Measurements from ENCODE around the gene CALHM2.

CALHM2 gene

DNA sequence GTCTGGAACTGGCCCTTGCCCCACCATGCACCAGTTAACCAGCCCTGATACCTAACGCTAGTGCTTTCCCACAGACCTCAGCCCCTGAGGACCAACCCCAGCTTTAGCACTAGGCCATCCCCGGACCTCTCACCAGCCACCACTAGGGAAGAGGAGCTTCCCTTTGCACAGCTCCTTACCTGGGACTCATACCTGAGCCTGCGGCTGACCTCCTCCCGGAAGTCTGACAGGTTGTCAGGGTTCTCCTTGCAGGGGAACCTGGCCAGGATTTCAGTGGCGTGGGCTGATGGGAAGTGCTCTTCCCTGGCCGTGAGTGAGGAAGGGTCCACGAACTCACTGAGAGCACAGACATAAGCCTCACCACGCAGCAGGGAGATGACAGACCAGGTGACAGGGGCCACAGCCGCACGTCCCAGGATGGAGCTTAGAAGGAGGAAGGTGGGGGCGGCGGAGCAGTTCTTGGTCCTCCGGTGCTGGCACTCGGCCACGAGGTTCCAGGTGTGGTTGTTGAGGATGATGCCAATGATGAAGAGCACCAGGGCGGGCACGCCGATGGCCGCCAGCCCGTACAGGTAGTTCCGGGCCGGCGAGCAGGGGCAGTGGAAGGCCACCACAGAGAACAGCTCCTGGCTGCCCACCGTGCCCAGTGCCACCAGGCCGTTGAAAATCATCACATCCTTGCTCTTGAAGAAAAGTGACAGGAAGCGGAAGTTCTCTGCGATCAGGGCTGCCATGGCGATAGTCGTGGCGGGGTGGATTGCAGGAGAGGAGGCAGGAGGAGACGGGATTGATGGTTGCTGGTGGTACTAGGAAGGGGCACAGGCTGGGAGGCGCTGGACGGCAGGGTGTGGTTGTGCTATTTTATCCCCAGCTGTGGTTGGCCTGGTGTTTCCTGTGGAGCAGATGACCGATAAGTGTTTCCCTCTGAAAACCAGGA, 2.7 kb downstream of the CALHM2 start:
- TF ChIP-seq, protein P1, sequence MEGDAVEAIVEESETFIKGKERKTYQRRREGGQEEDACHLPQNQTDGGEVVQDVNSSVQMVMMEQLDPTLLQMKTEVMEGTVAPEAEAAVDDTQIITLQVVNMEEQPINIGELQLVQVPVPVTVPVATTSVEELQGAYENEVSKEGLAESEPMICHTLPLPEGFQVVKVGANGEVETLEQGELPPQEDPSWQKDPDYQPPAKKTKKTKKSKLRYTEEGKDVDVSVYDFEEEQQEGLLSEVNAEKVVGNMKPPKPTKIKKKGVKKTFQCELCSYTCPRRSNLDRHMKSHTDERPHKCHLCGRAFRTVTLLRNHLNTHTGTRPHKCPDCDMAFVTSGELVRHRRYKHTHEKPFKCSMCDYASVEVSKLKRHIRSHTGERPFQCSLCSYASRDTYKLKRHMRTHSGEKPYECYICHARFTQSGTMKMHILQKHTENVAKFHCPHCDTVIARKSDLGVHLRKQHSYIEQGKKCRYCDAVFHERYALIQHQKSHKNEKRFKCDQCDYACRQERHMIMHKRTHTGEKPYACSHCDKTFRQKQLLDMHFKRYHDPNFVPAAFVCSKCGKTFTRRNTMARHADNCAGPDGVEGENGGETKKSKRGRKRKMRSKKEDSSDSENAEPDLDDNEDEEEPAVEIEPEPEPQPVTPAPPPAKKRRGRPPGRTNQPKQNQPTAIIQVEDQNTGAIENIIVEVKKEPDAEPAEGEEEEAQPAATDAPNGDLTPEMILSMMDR (IDR thresholded peaks at IDR 0.05; ENCODE audit: low read depth, low read length): no peak
- no peak for DNase-seq (ENCODE audit: extremely low read depth, low read depth)

DNA sequence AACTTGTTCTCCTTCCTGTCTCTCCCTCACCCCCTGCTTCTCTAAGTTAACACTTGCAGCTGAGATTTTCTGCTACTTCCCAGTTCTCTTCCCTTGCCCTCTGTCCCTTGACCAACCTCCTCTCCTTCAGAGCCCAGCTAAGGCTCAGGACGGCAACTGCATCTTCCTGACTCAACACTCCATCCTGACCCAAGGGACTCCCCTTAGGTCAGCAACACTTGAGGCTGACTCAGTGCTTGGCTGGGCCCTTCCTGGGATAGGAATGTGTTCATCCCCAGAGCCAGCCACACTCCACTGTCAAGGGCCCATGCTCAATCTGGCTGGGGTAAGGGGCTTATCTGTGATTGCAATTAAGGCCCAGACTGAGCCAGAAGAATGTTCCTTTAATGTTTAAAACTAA, 3.4 kb downstream of the CALHM2 start:
- TF ChIP-seq, protein P1 (IDR thresholded peaks at IDR 0.05; ENCODE audit: low read depth, low read length): no peak
- peak; percentile 48 for DNase-seq (ENCODE audit: extremely low read depth, low read depth)

DNA sequence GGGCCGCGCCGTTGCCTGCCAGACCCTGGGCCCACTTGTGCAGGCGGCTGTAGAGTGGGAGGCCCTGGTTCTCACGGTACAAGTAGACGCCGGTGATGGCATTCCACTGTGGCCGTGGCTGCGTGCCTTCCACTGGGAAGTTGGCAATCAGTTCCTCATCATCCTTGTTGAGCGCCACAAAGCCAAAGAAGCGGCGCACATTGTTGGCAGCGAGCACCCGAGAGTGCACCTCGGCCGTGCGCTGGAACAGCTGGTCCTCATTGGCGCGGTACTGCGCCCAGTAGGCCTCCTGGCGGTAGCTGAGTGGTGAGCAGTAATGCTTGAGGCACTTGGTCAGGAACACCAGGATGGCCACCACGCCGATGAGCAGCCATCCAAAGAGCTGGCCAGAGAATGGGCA, 5.0 kb downstream of the CALHM2 start:
- TF ChIP-seq, protein P1 (IDR thresholded peaks at IDR 0.05; ENCODE audit: low read depth, low read length): no peak
- DNase-seq (ENCODE audit: extremely low read depth, low read depth): no peak

DNA sequence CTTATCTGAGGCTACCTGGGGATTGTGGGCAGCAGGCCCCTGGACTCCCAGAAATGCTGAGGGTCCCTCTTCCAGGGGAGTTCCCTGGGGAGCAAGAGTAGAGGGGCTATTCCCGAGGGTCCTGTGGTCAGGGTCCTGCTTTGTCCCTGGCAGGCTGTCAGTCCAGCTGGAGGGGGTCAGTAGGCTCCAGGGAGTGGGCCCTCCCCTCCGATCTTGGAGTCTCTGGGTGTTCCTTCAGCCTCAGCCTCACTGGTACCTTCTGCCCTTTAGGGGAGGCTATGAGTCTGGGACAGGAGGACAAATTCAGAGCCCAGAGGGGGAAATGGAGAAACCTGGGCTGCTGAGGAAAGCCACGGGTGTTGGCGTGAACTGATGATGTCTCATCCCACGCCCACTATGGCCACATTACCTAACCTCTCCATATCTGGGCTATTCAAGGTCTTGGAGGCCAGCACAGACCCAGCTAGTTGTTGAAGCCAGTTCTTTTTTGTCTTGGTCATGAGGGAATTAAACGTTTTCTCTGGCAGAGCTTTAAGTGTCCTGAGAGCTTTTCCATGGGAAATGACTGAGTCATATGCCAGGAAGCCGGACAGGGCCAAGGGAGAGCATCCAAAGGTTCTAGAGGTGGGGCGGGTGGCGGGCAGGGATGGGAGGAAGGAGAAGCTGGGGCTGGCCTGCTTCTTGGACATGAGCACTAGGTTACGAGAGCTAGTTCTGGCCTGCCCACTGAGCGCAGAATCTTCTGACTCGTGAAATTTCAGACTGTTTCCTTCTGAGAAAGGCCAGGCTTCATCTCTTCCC, 6.2 kb downstream of the CALHM2 start:
- peak; percentile 69 for DNase-seq (ENCODE audit: extremely low read depth, low read depth)
- TF ChIP-seq, protein P1 (IDR thresholded peaks at IDR 0.05; ENCODE audit: low read depth, low read length): no peak

DNA sequence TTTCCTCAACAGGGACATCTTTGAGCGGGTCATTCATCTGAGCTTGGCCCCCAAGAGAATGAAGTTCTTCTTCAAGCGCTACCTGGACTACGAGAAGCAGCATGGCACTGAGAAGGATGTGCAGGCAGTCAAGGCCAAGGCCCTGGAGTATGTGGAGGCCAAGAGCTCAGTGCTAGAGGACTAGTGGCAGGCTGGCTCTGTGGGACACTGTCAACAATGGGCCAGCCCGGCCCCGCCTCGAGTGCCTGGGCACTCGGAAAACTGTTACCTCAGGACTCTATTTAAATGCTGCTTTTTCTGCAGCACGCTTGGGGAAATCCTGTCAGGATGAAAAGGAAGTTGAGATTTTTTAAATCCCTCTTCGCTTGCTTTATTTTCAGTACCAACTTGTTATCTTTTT, 6.8 kb downstream of the CALHM2 start:
- TF ChIP-seq, protein P1 (IDR thresholded peaks at IDR 0.05; ENCODE audit: low read depth, low read length): no peak

DNA sequence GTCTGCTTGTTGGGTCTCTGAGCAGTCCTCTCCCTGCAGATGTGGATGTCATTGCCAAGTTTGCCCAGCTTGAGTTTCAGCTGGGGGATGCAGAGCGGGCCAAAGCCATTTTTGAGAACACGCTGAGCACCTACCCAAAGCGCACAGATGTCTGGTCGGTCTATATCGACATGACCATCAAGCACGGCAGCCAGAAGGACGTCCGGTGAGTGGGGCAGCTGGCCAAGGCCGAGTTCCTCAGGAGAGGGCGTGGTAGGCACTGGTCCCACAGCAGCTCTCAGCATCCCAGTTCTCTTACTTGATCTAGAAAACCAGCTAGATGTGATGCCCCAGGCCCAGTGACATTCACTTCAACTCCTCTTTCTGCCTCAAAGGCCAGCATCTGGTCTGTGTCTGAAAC, 7.7 kb downstream of the CALHM2 start:
- TF ChIP-seq, protein P1 (IDR thresholded peaks at IDR 0.05; ENCODE audit: low read depth, low read length): no peak
- no peak for DNase-seq (ENCODE audit: extremely low read depth, low read depth)

More for the DNA sequence above, 6.8 kb downstream of the CALHM2 start:
- DNase-seq (ENCODE audit: extremely low read depth, low read depth): no peak

Measured in AG09319 (cell line).